ENCODE results near the gene MYO3B. TPM values are rescaled to one million over a fixed set of nuclear protein-coding genes. Genes with fewer than 3 reads are reported as not detected.
"Not testable (repeated sequence)": the region's sequence is repeated elsewhere in the genome, so short reads cannot be mapped to it uniquely, and the experiment has no call there.

The MYO3B gene
- total and polyA plus RNA-seq, 3 donors from 2014 or later, result 1.4 to 3.5 (median 2.5) TPM

DNA sequence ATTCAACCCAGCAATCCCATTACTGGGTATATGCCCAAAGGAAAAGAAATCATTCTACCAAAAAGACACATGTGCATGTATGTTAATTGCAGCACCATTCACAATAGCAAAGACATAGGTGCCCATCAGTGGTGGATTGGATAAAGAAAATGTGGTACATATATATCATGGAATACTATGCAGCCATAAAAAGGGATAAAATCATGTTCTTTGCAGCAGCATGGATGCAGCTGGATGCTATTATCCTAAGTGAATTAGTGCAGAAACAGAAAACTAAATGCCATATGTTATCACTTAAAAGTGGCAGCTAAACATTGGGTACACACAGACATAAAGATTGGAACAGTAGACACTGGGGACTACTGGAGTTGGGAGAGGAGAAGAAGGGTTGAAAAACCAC lies 82.2 kb downstream of the MYO3B start:
- TF ChIP-seq, protein P1, sequence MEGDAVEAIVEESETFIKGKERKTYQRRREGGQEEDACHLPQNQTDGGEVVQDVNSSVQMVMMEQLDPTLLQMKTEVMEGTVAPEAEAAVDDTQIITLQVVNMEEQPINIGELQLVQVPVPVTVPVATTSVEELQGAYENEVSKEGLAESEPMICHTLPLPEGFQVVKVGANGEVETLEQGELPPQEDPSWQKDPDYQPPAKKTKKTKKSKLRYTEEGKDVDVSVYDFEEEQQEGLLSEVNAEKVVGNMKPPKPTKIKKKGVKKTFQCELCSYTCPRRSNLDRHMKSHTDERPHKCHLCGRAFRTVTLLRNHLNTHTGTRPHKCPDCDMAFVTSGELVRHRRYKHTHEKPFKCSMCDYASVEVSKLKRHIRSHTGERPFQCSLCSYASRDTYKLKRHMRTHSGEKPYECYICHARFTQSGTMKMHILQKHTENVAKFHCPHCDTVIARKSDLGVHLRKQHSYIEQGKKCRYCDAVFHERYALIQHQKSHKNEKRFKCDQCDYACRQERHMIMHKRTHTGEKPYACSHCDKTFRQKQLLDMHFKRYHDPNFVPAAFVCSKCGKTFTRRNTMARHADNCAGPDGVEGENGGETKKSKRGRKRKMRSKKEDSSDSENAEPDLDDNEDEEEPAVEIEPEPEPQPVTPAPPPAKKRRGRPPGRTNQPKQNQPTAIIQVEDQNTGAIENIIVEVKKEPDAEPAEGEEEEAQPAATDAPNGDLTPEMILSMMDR (IDR thresholded peaks at IDR 0.05), result no peak
- no peak for TF ChIP-seq POLR2A (IDR thresholded peaks at IDR 0.05)
- Histone ChIP-seq H3K27me3 (no peaks in the 10 kb centered on the region), H3K27ac (no peak overlapping the region), H3K4me3 (no peak overlapping the region), H3K9me3 (no peaks in the 10 kb centered on the region), H3K36me3 (ENCODE audit: low read depth, missing control alignments) (no peaks in the 10 kb centered on the region), H3K4me1 (no peaks in the 10 kb centered on the region)
- no peak for DNase-seq
- intact Hi-C loops (cut with DNase I; ENCODE audit: low total_unique reads), result no loop called here

DNA sequence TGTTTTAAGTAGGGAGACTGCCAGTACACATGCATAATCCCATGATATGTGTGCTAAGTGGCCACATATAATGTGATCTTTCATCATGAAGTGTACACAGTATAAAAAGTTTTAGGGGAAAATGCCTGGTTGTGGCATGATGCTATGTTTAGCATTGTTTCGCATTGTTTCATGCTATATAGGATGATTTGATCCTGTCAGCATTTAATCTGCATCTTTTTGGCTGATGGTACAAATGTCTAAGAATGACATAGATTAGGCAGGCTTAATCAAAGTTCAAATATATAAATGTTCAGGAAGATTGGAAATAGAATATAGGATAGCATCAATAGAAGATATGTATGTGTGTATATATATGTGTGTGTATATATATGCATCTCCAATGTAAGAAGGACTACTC lies 83.6 kb downstream of the MYO3B start:
- no peak for DNase-seq
- H3K4me3 ChIP-seq, result no peak overlapping the region
- H3K36me3 ChIP-seq (ENCODE audit: low read depth, missing control alignments), result no peaks in the 10 kb centered on the region
- WGBS, 2 donors, result 100% methylated on average over 1 of the region's 1 CpG
- intact Hi-C loops (cut with DNase I; ENCODE audit: low total_unique reads), result no loop called here
- no peaks in the 10 kb centered on the region for H3K27me3 ChIP-seq
- no peaks in the 10 kb centered on the region for H3K9me3 ChIP-seq
- H3K27ac ChIP-seq, result no peak overlapping the region
- H3K4me1 ChIP-seq, result no peaks in the 10 kb centered on the region
- TF ChIP-seq POLR2A (IDR thresholded peaks at IDR 0.05), result no peak
- TF ChIP-seq, protein P1 (IDR thresholded peaks at IDR 0.05), result no peak

DNA sequence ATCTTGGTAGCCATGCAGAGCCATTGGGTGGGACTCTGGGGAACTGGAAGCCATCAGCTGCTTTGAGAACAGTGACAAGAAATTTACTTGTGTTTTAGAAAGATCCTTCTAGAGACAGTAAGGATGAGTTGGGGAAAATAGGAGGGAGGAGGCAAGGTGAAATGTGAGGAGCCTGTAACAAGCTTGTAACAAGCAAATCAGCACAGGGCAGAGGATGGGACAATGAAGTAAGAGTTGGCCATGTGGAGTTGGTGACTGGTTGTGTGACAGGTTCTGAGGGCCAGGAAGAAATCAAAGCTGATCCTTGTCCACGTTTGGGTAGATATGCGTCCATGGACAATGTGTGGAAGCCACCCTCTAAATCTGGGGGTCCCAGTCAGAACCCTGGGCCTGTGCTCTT lies 84.4 kb downstream of the MYO3B start:
- H3K27ac ChIP-seq, result no peak overlapping the region
- intact Hi-C loops (cut with DNase I; ENCODE audit: low total_unique reads), result no loop called here
- H3K27me3 ChIP-seq, result no peaks in the 10 kb centered on the region
- DNase-seq, result no peak
- 83 to 89% methylated on average over 2 of the region's 2 CpGs for WGBS, 2 donors
- no peaks in the 10 kb centered on the region for H3K9me3 ChIP-seq
- no peaks in the 10 kb centered on the region for H3K36me3 ChIP-seq (ENCODE audit: low read depth, missing control alignments)
- no peak overlapping the region for H3K4me3 ChIP-seq
- no peak for TF ChIP-seq POLR2A (IDR thresholded peaks at IDR 0.05)
- TF ChIP-seq, protein P1 (IDR thresholded peaks at IDR 0.05), result no peak
- H3K4me1 ChIP-seq, result no peaks in the 10 kb centered on the region

DNA sequence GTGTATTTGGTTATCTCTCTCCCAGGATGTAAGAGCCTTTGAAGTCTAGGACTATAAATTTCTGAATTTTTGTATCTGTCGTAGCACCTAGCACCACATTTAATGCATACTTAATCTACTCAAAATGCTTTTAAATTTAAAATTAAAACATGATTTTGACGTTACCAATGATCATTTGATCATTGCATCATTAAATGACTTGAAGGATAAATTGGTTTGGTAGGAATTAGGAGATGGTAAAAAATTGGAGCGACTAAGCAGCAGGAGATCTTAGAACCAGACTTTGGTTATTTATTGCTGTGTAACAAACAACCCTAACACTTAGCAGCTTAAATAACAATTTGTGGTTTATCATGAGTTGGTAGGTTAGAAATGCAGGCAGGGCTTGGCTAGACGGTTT lies 84.9 kb downstream of the MYO3B start:
- Histone ChIP-seq H3K27me3 (no peaks in the 10 kb centered on the region), H3K36me3 (ENCODE audit: low read depth, missing control alignments) (no peaks in the 10 kb centered on the region), H3K9me3 (no peaks in the 10 kb centered on the region), H3K4me1 (no peaks in the 10 kb centered on the region), H3K27ac (no peak overlapping the region), H3K4me3 (no peak overlapping the region)
- TF ChIP-seq, protein P1 (IDR thresholded peaks at IDR 0.05), result no peak
- no peak for TF ChIP-seq POLR2A (IDR thresholded peaks at IDR 0.05)
- 92 to 94% methylated on average over 4 of the region's 4 CpGs for WGBS, 2 donors
- intact Hi-C loops (cut with DNase I; ENCODE audit: low total_unique reads), result no loop called here
- no peak for DNase-seq

DNA sequence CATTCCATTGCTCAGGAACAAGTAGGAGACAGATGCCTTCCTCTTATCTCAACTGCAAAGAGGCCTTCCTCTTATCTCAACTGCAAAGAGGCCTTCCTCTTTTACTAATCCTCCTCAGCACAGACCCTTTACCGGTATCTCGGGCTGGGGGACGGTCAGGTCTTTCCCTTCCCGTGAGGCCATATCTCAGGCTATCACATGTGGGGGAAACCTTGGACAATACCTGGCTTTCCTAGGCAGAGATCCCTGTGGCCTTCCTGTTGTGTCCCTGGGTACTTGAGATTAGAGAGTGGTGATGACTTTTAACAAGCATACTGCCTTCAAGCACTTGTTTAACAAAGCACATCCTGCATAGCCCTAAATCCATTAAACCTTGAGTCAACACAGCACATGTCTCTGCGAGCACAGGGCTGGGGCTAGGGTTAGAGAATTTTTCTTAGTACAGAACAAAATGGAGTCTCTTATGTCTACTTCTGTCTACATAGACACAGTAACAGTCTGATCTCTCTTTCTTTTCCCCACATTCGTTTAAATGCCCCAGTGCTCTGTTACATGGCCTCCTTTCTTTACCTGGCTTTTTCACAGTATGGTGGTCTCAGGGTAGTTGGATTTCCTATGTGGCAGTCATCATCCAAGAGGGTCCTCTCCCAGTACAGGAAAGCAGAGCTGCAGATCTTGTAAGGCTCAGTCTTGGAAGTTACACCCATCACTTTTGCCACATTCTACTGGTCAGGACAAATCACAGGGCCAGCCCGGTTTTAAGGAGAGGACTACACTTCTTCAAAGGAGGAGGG lies 86.0 kb downstream of the MYO3B start:
- H3K36me3 ChIP-seq (ENCODE audit: low read depth, missing control alignments); H3K4me3 ChIP-seq; H3K27ac ChIP-seq; H3K27me3 ChIP-seq; H3K4me1 ChIP-seq; intact Hi-C loops (cut with DNase I; ENCODE audit: low total_unique reads); H3K9me3 ChIP-seq; DNase-seq: not testable (repeated sequence)
- 53 to 72% methylated on average over 7 of the region's 7 CpGs for WGBS, 2 donors
